Esophagus (tissue), 2 donors: ENCODE measurements around the gene GZMH. TPM values are rescaled to one million over a fixed set of nuclear protein-coding genes. Genes with fewer than 3 reads are reported as not detected.

ENCODE experiments used
- H3K27ac ChIP-seq, 2 donors: one replicate each; pipeline ENCODE4 v1.5.1; 2013; ENCODE audit warnings: low read depth in 2 of 2, mild to moderate bottlenecking in 2 of 2, inconsistent platforms in 1 of 2, low read length in 1 of 2, moderate library complexity in 1 of 2
- H3K27me3 ChIP-seq, 2 donors: one replicate each; pipeline ENCODE4 v1.6.1; 2013; ENCODE audit warnings: low read length in 2 of 2, control low read depth in 1 of 2, mild to moderate bottlenecking in 1 of 2; ENCODE audit not compliant: insufficient read depth in 2 of 2, control insufficient read depth in 1 of 2
- H3K36me3 ChIP-seq, 2 donors: one replicate each; pipeline ENCODE4 v1.6.1; 2013; ENCODE audit warnings: low read length in 1 of 2; ENCODE audit not compliant: control insufficient read depth in 2 of 2, insufficient read depth in 2 of 2
- H3K4me1 ChIP-seq, 2 donors: one replicate each; pipeline ENCODE4 v1.6.1; 2013; ENCODE audit warnings: low read length in 1 of 2; ENCODE audit not compliant: control insufficient read depth in 2 of 2, insufficient read depth in 2 of 2
- H3K4me3 ChIP-seq, 2 donors: one replicate each; pipeline ENCODE4 v1.5.1; 2013; ENCODE audit warnings: low read length in 2 of 2, mild to moderate bottlenecking in 2 of 2, low read depth in 1 of 2, moderate library complexity in 1 of 2
- H3K9me3 ChIP-seq, 2 donors: one replicate each; pipeline ENCODE4 v1.6.1; 2013; ENCODE audit warnings: mild to moderate bottlenecking in 2 of 2, low read depth in 1 of 2, low read length in 1 of 2, moderate library complexity in 1 of 2; ENCODE audit not compliant: control insufficient read depth in 2 of 2, insufficient read depth in 1 of 2
- WGBS, 2 donors: extraction: QIAGEN DNeasy Blood & Tissue Kit; methylation state at CpG; one replicate each; pipeline ENCODE4 v1.1.7; 2013; 5-methylcytosine and 5-hydroxymethylcytosine counted together
- polyA plus RNA-seq, 2 donors: library from polyadenylated mRNA; stranded (reverse); fragments of 200-250 nt; gene quantifications; one replicate each; pipeline ENCODE4 v1.2.3, GENCODE V29; 2013
- donor health status: healthy with polysubstance abuse.
- donor health status: Bipolar disorder and iron deficiency.

Gene GZMH
- polyA plus RNA-seq, 2 donors = 1.2 to 1.9 TPM

DNA sequence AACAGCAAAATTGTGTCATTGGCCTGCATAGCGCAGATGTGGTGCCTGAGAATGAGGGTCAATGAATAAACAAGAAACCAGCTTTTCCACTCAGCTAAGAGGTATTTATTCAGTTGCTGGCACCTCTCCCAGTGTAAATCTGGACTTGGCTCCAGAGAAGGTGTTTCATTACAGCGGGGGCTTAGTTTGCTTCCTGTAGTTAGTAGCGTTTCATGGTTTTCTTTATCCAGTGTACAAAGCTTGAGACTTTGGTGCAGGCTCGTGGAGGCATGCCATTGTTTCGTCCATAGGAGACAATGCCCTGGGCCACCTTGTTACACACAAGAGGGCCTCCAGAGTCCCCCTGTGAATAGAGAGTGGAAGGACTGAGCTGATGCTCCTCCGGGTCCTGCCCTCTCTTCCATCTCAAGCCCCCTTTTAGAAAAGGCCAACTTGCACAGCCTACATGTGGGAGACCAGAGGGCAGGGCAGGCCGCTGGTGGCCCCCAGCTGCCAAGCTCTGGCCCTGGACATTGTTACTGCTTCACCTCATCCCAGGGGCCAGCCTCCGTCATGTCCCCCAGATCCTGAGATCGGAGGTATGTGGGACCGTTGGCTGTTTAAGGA lies 21.5 kb upstream of the GZMH start:
- Histone ChIP-seq H3K27me3 (no peaks in the 10 kb centered on the region), H3K4me1 (peaks cover 0 to 10% of the 10 kb centered on the region in 2 donors), H3K4me3 (no peak overlapping the region), H3K36me3 (no peaks in the 10 kb centered on the region), H3K9me3 (no peaks in the 10 kb centered on the region), H3K27ac (no peak overlapping the region)
- 59 to 61% methylated on average over 10 of the region's 10 CpGs for WGBS, 2 donors

DNA sequence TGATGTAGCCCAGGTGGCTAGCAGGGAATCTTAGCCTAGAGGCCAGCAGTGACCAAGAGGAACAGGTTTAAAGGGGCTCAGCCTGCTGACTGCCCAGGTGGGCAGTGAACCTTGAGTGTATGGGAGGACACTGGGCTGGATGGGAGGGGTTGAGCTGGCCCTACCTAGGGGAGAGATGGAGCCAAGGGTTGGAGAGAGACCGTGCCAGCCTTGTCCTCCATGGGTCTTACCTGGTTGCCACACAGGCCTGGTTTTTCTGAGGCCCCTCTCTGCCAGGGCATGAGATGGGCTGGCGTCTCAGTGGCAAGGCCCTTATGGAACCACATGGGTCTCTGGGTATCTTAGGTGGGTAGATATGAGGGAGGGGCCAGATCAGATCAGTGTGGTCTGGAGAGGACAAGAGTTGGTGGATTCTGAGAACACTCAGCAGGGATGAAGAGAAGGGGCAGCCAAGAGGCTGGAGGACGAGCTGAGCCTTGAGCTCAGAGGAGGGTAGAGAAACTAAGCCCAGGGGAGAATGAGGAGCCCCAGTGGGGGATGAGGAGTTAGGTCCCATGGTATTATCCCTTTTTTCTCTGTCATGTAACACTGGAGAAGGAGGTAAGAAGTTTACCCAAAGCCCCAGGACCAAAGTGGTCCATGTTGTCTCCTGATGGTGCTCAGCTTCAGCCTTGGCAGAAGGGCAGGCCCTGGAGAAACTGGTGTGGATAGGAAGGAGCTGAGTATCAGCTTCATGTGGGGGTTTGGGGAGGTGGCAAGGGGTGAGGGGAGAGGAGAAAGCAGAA lies 20.8 kb upstream of the GZMH start:
- Histone ChIP-seq H3K9me3 (no peaks in the 10 kb centered on the region), H3K27me3 (no peaks in the 10 kb centered on the region), H3K36me3 (no peaks in the 10 kb centered on the region), H3K4me3 (no peak overlapping the region), H3K4me1 (peaks cover 0 to 10% of the 10 kb centered on the region in 2 donors), H3K27ac (no peak overlapping the region)
- WGBS, 2 donors = 86 to 89% methylated on average over 3 of the region's 3 CpGs

GRCh38 chr14:24629521-24629920 lies 20.0 kb upstream of the GZMH start:
- Histone ChIP-seq H3K4me1 (peaks cover 0 to 10% of the 10 kb centered on the region in 2 donors), H3K9me3 (no peaks in the 10 kb centered on the region)
- WGBS, 2 donors = 87 to 91% methylated on average over 6 of the region's 6 CpGs

GRCh38 chr14:24613747-24614146 lies 4.3 kb upstream of the GZMH start:
- Histone ChIP-seq H3K27me3 (no peaks in the 10 kb centered on the region), H3K36me3 (no peaks in the 10 kb centered on the region), H3K27ac (no peak overlapping the region), H3K4me1 (peaks cover 0 to 2% of the 10 kb centered on the region in 2 donors), H3K4me3 (no peak overlapping the region), H3K9me3 (no peaks in the 10 kb centered on the region)
- 40 to 57% methylated on average over 2 of the region's 2 CpGs for WGBS, 2 donors

More at GRCh38 chr14:24629521-24629920, 20.0 kb upstream of the GZMH start:
- no peak overlapping the region for H3K27ac ChIP-seq
- no peaks in the 10 kb centered on the region for H3K36me3 ChIP-seq
- H3K4me3 ChIP-seq = no peak overlapping the region
- H3K27me3 ChIP-seq = no peaks in the 10 kb centered on the region

DNA sequence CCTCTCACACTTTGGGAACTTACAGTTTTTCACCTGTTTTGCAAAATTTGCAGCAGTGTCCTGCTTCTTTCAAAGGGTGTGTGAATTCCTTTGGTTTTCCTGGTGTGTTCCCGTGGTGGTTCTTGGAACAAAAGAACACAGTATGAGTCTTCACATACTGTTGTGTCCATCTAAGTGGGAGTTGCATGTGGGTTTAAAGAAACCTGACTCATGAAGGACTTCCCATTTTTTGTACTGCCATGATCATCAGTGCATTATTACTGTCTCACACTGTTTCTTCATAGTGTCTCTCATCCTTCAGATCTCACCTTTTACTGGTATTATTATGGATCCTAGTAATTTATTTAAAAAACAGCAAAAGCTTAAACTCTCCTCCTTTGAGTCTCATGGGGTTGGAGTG lies 3.8 kb upstream of the GZMH start:
- Histone ChIP-seq H3K4me1 (peaks cover 0 to 2% of the 10 kb centered on the region in 2 donors), H3K4me3 (no peak overlapping the region), H3K27ac (no peak overlapping the region), H3K27me3 (no peaks in the 10 kb centered on the region), H3K36me3 (no peaks in the 10 kb centered on the region), H3K9me3 (no peaks in the 10 kb centered on the region)
- 39 to 61% methylated on average over 1 of the region's 1 CpG for WGBS, 2 donors

DNA sequence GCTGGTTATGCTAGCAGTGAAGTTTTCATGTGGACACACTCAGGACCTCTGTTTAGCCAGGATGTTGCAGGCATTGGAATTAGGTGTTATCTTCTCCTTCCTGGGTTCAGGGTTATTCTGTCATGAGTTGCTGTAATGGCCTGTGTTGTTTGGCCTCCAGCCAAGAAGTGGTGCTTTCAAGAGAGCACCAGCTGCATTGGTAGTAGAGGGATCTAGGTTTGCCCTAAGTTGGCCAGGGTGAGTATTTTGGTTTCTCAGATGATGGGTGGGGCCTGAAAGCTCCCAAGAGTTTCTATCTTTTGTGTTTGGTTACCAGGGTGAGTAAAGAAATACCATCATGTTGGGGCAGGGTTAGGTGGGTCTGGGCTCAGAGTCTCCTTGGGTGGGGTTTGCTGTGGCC lies 2.7 kb upstream of the GZMH start:
- Histone ChIP-seq H3K36me3 (no peaks in the 10 kb centered on the region), H3K27ac (no peak overlapping the region), H3K27me3 (no peaks in the 10 kb centered on the region), H3K4me1 (peaks cover 0 to 2% of the 10 kb centered on the region in 2 donors), H3K4me3 (no peak overlapping the region), H3K9me3 (no peaks in the 10 kb centered on the region)

DNA sequence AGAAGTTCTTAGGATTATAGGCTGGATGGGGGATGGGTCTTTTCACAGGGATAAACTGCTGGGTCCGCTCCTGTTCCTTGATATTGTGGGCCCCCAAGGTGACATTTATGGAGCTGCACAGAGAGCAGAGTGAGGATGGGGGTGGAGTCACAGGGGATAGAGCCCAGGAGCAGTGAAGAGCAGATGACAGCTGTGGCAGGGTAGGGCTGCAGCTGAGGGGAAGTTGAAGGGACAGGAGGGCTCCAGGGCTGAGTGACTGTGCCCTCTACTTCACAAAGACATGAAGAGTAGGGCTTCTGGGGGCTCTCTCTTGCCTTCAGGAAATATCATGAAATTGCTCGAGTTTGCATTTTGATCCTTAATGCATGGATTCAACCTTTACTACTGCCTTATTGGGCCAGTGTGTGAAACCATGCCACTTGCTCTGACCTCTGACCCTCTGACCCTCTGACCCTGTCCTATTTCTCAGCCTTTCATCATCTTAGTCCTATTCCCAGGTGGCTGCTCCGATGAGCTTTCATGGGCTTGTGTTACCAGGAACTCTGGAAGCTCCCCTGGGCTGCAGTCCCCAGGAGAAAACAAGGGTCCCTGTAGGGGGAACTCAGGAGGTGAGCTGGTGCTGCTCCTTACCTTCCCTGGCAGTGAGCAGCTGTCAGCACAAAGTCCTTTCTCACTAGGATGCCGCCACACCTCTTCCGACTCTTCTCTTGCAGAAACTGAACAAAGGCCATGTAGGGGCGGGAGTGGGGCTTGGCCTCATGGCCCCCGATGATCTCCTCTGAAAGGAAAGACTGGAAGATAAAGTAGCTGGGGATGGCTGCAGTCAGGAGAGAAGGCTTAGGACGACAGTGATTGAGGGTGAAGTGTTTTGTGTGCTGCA lies 1.6 kb downstream of the GZMH start:
- H3K9me3 ChIP-seq = no peaks in the 10 kb centered on the region
- no peak overlapping the region for H3K4me3 ChIP-seq
- no peak overlapping the region for H3K27ac ChIP-seq
- 68% methylated on average over 8 of the region's 8 CpGs for WGBS, 2 donors
- H3K4me1 ChIP-seq = no peaks in the 10 kb centered on the region
- H3K27me3 ChIP-seq = no peaks in the 10 kb centered on the region
- no peaks in the 10 kb centered on the region for H3K36me3 ChIP-seq

- no peak overlapping the region for H3K4me3 ChIP-seq
- no peaks in the 10 kb centered on the region for H3K9me3 ChIP-seq
- no peaks in the 10 kb centered on the region for H3K27me3 ChIP-seq
- no peaks in the 10 kb centered on the region for H3K36me3 ChIP-seq
- no peaks in the 10 kb centered on the region for H3K4me1 ChIP-seq
- H3K27ac ChIP-seq = no peak overlapping the region
- 64 to 76% methylated on average over 4 of the region's 4 CpGs for WGBS, 2 donors
These were observed 2.4 kb downstream of the GZMH start for GRCh38 chr14:24607081-24607480.

DNA sequence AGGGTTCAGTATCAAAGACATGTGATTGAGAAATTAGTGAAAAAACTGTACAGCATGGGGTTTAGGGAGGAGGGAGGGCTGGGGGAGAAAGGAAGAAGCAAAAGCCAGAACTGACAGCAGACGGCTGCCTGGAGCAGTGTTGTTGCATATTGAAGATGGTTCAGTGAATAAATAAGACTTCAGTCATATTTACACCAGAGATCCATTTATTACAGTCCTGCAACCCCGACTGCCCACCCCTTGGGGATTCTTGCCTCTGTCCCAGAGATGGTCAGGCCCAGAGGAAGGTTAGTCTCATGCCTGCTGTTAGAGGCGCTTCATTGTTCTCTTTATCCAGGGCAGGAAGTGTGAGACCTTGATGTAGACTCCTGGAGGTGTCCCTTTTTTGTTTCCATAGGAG lies 3.2 kb downstream of the GZMH start:
- no peaks in the 10 kb centered on the region for H3K4me1 ChIP-seq
- H3K27ac ChIP-seq = no peak overlapping the region
- H3K36me3 ChIP-seq = no peaks in the 10 kb centered on the region
- H3K9me3 ChIP-seq = no peaks in the 10 kb centered on the region
- no peak overlapping the region for H3K4me3 ChIP-seq
- H3K27me3 ChIP-seq = no peaks in the 10 kb centered on the region
- 58 to 66% methylated on average over 3 of the region's 3 CpGs for WGBS, 2 donors
